T-cell (primary cell): ENCODE data around the gene MYMX. TPM values are rescaled to one million over a fixed set of nuclear protein-coding genes. Genes with fewer than 3 reads are reported as not detected.
A peak's percentile ranks its signal among the peaks of the same experiment; 100 is the strongest.

Experiments
- ATAC-seq, 4 experiments: fragments of 200-7000 bp in 3 of 4; fragments of 150-1000 bp in 1 of 4; cut with Tn5 transposase; replicated peaks in 1 of 4; 1 replicate in 3 of 4; 2 replicates in 1 of 4; pipeline ENCODE4 v1.10.0; 2021; ENCODE audit warnings: moderate library complexity in 3 of 4, mild to moderate bottlenecking in 2 of 4, moderate number of reproducible peaks in 1 of 4
- CTCF ChIA-PET, 2 donors: fragments of 300-600 bp; sonication (Branson Sonifier 250); formaldehyde crosslinking; loops; one replicate each; lab custom pipeline; 2022; ENCODE audit warnings: antibody characterized with exemption in 2 of 2; lab: Charles Lee
- POLR2A ChIA-PET, 2 donors: fragments of 300-600 bp; sonication (Branson Sonifier 250); formaldehyde crosslinking; loops; one replicate each; lab custom pipeline; 2022; ENCODE audit warnings: antibody characterized with exemption in 2 of 2; lab: Charles Lee
- DNase-seq, 35 experiments: peaks; one replicate each; pipeline versions ENCODE4 v3.0.0 to v3.0.0-alpha.2; 2013 to 2023
- H3K27ac ChIP-seq: one replicate; pipeline ENCODE4 v1.5.1; 2013; ENCODE audit warnings: low read length
- H3K27me3 ChIP-seq, 2 experiments: replicated peaks in 1 of 2; 1 replicate in 1 of 2; 2 replicates in 1 of 2; pipeline versions ENCODE4 v1.6.1 to v1.7.0; 2013; ENCODE audit warnings: low read length in 1 of 2, mixed read lengths in 1 of 2; ENCODE audit not compliant: control insufficient read depth in 2 of 2, insufficient read depth in 2 of 2; ENCODE audit errors: extremely low read depth in 1 of 2
- H3K36me3 ChIP-seq, 2 donors: 1 replicate in 1 of 2; 2 replicates in 1 of 2; pipeline versions ENCODE4 v1.6.1 to v1.7.0; 2013; ENCODE audit warnings: low read length in 1 of 2; ENCODE audit not compliant: control insufficient read depth in 2 of 2, insufficient read depth in 1 of 2; ENCODE audit errors: extremely low read depth in 1 of 2
- H3K4me1 ChIP-seq, 2 experiments: 1 replicate in 1 of 2; 2 replicates in 1 of 2; pipeline versions ENCODE4 v1.6.1 to v1.7.0; 2013; ENCODE audit warnings: low read length in 2 of 2, mixed read lengths in 1 of 2; ENCODE audit not compliant: insufficient read depth in 2 of 2, control insufficient read depth in 1 of 2; ENCODE audit errors: extremely low read depth in 1 of 2
- H3K4me3 ChIP-seq, 2 donors: 1 replicate in 1 of 2; 2 replicates in 1 of 2; pipeline versions ENCODE4 v1.5.1 to v1.7.0; 2013; ENCODE audit warnings: mild to moderate bottlenecking in 2 of 2, low read length in 1 of 2, moderate library complexity in 1 of 2; ENCODE audit not compliant: control insufficient read depth in 1 of 2; ENCODE audit errors: extremely low read depth in 1 of 2
- H3K9me3 ChIP-seq: 2 replicates; pipeline ENCODE4 v1.7.0; 2013
- H3K27ac Mint-ChIP-seq, 2 donors: one replicate each; pipeline ENCODE4 v1.8.0; 2020 to 2021; ENCODE audit warnings: mild to moderate bottlenecking in 2 of 2, mixed read lengths in 2 of 2
- H3K27me3 Mint-ChIP-seq, 2 donors: one replicate each; pipeline ENCODE4 v1.8.0; 2021 to 2022; ENCODE audit warnings: mixed read lengths in 2 of 2
- H3K36me3 Mint-ChIP-seq: one replicate; pipeline ENCODE4 v1.8.0; 2021; ENCODE audit warnings: mixed read lengths
- H3K4me1 Mint-ChIP-seq, 3 donors: one replicate each; pipeline ENCODE4 v1.8.0; 2020 to 2022; ENCODE audit warnings: mixed read lengths in 3 of 3, mild to moderate bottlenecking in 1 of 3
- H3K4me3 Mint-ChIP-seq, 3 donors: one replicate each; pipeline ENCODE4 v1.8.0; 2020 to 2022; ENCODE audit warnings: mild to moderate bottlenecking in 3 of 3, mixed read lengths in 3 of 3, moderate library complexity in 3 of 3
- H3K9me3 Mint-ChIP-seq, 3 donors: one replicate each; pipeline ENCODE4 v1.8.0; 2020 to 2022; ENCODE audit warnings: mixed read lengths in 3 of 3
- whole genome bisulfite sequencing: methylation state at CpG from one replicate; pipeline ENCODE4 v1.1.5; 2013; ENCODE audit warnings: missing lambda C conversion rate; ENCODE audit not compliant: insufficient coverage; 5-methylcytosine and 5-hydroxymethylcytosine counted together
- total RNA-seq, 35 experiments: library from RNA in 6 of 35; stranded (reverse) in 6 of 35; fragments of 120-200 nt in 1 of 35; gene quantifications; one replicate each; pipeline versions ENCODE4 v1.2.1 to v1.2.4 and lab custom pipeline; 2013 to 2026

The MYMX gene
- total RNA-seq, 5 donors from 2014 or later (not counting 1 experiment from before 2014, with no cell fraction given) = not detected

GRCh38 chr6:44249082-44249748 lies 32.5 kb downstream of the MYMX start:
- no peaks in the 10 kb centered on the region for H3K27me3 Mint-ChIP-seq
- H3K27me3 ChIP-seq = no peaks in the 10 kb centered on the region
- peaks cover 9 to 31% of the 10 kb centered on the region in 2 experiments for H3K4me1 ChIP-seq
- 54% methylated on average over 6 of the region's 9 CpGs for WGBS
- DNase-seq (no peak), ATAC-seq (no peak)
- no peaks in the 10 kb centered on the region for H3K9me3 ChIP-seq
- peaks cover 56% of the 10 kb centered on the region for H3K36me3 Mint-ChIP-seq
- peaks cover 62 to 72% (median 63%) of the 10 kb centered on the region in 3 donors for H3K4me1 Mint-ChIP-seq
- CTCF ChIA-PET = interaction anchor here (0.8 to 1.0 kb wide), 2 partner anchors 13 to 19 kb away, joined by 3 read pairs; no protein-coding TSS in a partner anchor
- H3K4me3 ChIP-seq = peak overlapping the region in 1 of 2 donors; percentile 35
- H3K4me3 Mint-ChIP-seq = peak overlapping the region; percentile 94 to 99 (median 98)
- peaks cover 9 to 59% of the 10 kb centered on the region in 2 donors for H3K36me3 ChIP-seq
- H3K27ac ChIP-seq = peak overlapping the region; percentile 10
- no peaks in the 10 kb centered on the region for H3K9me3 Mint-ChIP-seq
- H3K27ac Mint-ChIP-seq = peak overlapping the region; percentile 98 to 99
- POLR2A ChIA-PET = no interaction called here

- H3K27ac Mint-ChIP-seq = peak overlapping the region; percentile 53 to 68
- Histone ChIP-seq H3K4me1 (peaks cover 9 to 37% of the 10 kb centered on the region in 2 experiments), H3K27me3 (no peaks in the 10 kb centered on the region), H3K9me3 (no peaks in the 10 kb centered on the region), H3K36me3 (peaks cover 12 to 68% of the 10 kb centered on the region in 2 donors), H3K27ac (no peak overlapping the region), H3K4me3 (no peak overlapping the region)
- H3K4me1 Mint-ChIP-seq = peaks cover 69 to 79% (median 71%) of the 10 kb centered on the region in 3 donors
- ATAC-seq = no peak
- no peak for DNase-seq
- peaks cover 61% of the 10 kb centered on the region for H3K36me3 Mint-ChIP-seq
- ChIA-PET POLR2A (no interaction called here), CTCF (interaction anchor here in 1 of 2 donors (1.2 kb wide), 1 partner anchor 27 kb away, joined by 3 read pairs; the partner anchor contains the start of gene SLC29A1)
- 57% methylated on average over 1 of the region's 6 CpGs for WGBS
- no peaks in the 10 kb centered on the region for H3K9me3 Mint-ChIP-seq
- peak overlapping the region in 1 of 3 donors; percentile 59 for H3K4me3 Mint-ChIP-seq
- H3K27me3 Mint-ChIP-seq = no peaks in the 10 kb centered on the region
Observed at GRCh38 chr6:44250067-44250717, 33.5 kb downstream of the MYMX start.

GRCh38 chr6:44250718-44251123 lies 34.0 kb downstream of the MYMX start:
- no peaks in the 10 kb centered on the region for H3K9me3 Mint-ChIP-seq
- H3K4me1 Mint-ChIP-seq = peaks cover 69 to 79% (median 71%) of the 10 kb centered on the region in 3 donors
- peaks cover 9 to 35% of the 10 kb centered on the region in 2 experiments for H3K4me1 ChIP-seq

GRCh38 chr6:44251576-44252524 lies 35.1 kb downstream of the MYMX start:
- H3K4me1 ChIP-seq = peaks cover 14 to 42% of the 10 kb centered on the region in 2 experiments
- no peak overlapping the region for H3K27ac ChIP-seq
- Mint-ChIP-seq H3K4me3 (peak overlapping the region in 1 of 3 donors; percentile 11), H3K4me1 (peaks cover 77 to 84% (median 82%) of the 10 kb centered on the region in 3 donors), H3K27me3 (no peaks in the 10 kb centered on the region), H3K9me3 (no peaks in the 10 kb centered on the region), H3K27ac (peak overlapping the region in 1 of 2 donors; percentile 39), H3K36me3 (peaks cover 61% of the 10 kb centered on the region)
- WGBS = 90% methylated on average over 6 of the region's 14 CpGs
- H3K36me3 ChIP-seq = peaks cover 15 to 76% of the 10 kb centered on the region in 2 donors
- ChIA-PET CTCF (interaction anchor here in 1 of 2 donors (1.2 to 1.3 kb wide), 3 partner anchors 10 to 172 kb away, joined by 3 to 7 read pairs (median 5); partner anchors contain the start of gene SLC29A1), POLR2A (no interaction called here)
- no peaks in the 10 kb centered on the region for H3K9me3 ChIP-seq
- no peaks in the 10 kb centered on the region for H3K27me3 ChIP-seq
- DNase-seq (no peak), ATAC-seq (no peak)
- no peak overlapping the region for H3K4me3 ChIP-seq

More at GRCh38 chr6:44250718-44251123, 34.0 kb downstream of the MYMX start:
- DNase-seq = no peak
- no peak for ATAC-seq
- Histone ChIP-seq H3K27me3 (no peaks in the 10 kb centered on the region), H3K4me3 (no peak overlapping the region), H3K9me3 (no peaks in the 10 kb centered on the region), H3K27ac (no peak overlapping the region), H3K36me3 (peaks cover 15 to 74% of the 10 kb centered on the region in 2 donors)
- WGBS = no CpG with 5 or more reads among the region's 3 CpGs
- ChIA-PET CTCF (interaction anchor here in 1 of 2 donors (1.2 to 1.3 kb wide), 3 partner anchors 11 to 171 kb away, joined by 3 to 7 read pairs (median 5); partner anchors contain the start of gene SLC29A1), POLR2A (no interaction called here)
- H3K4me3 Mint-ChIP-seq = no peak overlapping the region
- H3K27me3 Mint-ChIP-seq = no peaks in the 10 kb centered on the region
- no peak overlapping the region for H3K27ac Mint-ChIP-seq
- H3K36me3 Mint-ChIP-seq = peaks cover 61% of the 10 kb centered on the region

GRCh38 chr6:44253307-44254101 lies 36.8 kb downstream of the MYMX start:
- H3K27ac ChIP-seq = no peak overlapping the region
- peaks cover 15 to 76% of the 10 kb centered on the region in 2 donors for H3K36me3 ChIP-seq
- H3K4me3 ChIP-seq = no peak overlapping the region
- CTCF ChIA-PET = interaction anchor here in 1 of 2 donors (1.6 kb wide), 1 partner anchor 30 kb away, joined by 8 read pairs; the partner anchor contains the start of gene SLC29A1
- Mint-ChIP-seq H3K27ac (peak overlapping the region; percentile 10 to 76), H3K9me3 (no peaks in the 10 kb centered on the region), H3K4me3 (no peak overlapping the region), H3K27me3 (no peaks in the 10 kb centered on the region), H3K4me1 (peaks cover 80 to 85% (median 84%) of the 10 kb centered on the region in 3 donors), H3K36me3 (peaks cover 58% of the 10 kb centered on the region)
- no peaks in the 10 kb centered on the region for H3K9me3 ChIP-seq
- peak in 23 of 35 experiments; percentile 31 to 72 (median 55) for DNase-seq
- POLR2A ChIA-PET = interaction anchor here in 1 of 2 donors (1.5 kb wide), 1 partner anchor 11 kb away, joined by 7 read pairs; no protein-coding TSS in a partner anchor
- no peaks in the 10 kb centered on the region for H3K27me3 ChIP-seq
- H3K4me1 ChIP-seq = peaks cover 9 to 46% of the 10 kb centered on the region in 2 experiments
- no peak for ATAC-seq
- 92% methylated on average over 3 of the region's 10 CpGs for WGBS
